Kidney epithelial cell (primary cell): ENCODE results near the gene MGAT3. TPM values are rescaled to one million over a fixed set of nuclear protein-coding genes. Genes with fewer than 3 reads are reported as not detected.
"Not testable (repeated sequence)": the region's sequence is repeated elsewhere in the genome, so short reads cannot be mapped to it uniquely, and the experiment has no call there.

ENCODE experiments used
- DNase-seq: peaks from one replicate; pipeline ENCODE4 v3.0.0-alpha.2; 2010; ENCODE audit warnings: low read depth
- H3K27me3 ChIP-seq: 2 replicates; pipeline ENCODE4 v1.6.0; 2011; ENCODE audit warnings: low read length; ENCODE audit not compliant: control insufficient read depth, insufficient read depth
- H3K36me3 ChIP-seq: 2 replicates; pipeline ENCODE4 v1.5.1; 2011; ENCODE audit warnings: low read length; ENCODE audit not compliant: control insufficient read depth, insufficient read depth
- H3K4me3 ChIP-seq: 2 replicates; pipeline ENCODE4 v1.5.1; 2011; ENCODE audit warnings: low read depth, mild to moderate bottlenecking, control low read depth, low read length
- CTCF ChIP-seq: IDR thresholded peaks from 2 replicates; pipeline ENCODE4 v1.5.1; 2011; ENCODE audit warnings: mild to moderate bottlenecking, moderate library complexity, low read length, control low read depth, inconsistent platforms; ENCODE audit not compliant: insufficient read depth, poor library complexity, severe bottlenecking
- total RNA-seq: library from RNA; depleted of rRNA; stranded (reverse); fragments of >200 nt; gene quantifications from 2 replicates; pipeline ENCODE4 v1.2.3, GENCODE V29; 2015

Gene MGAT3
- total RNA-seq, 1 donor from 2014 or later = 4.1 TPM

GRCh38 chr22:39517470-39517869 is 60.7 kb downstream of the MGAT3 start:
- Histone ChIP-seq H3K36me3 (peaks cover 5% of the 10 kb centered on the region), H3K27me3 (no peaks in the 10 kb centered on the region), H3K4me3 (no peak overlapping the region)
- no peak for TF ChIP-seq CTCF
- no peak for DNase-seq

DNA sequence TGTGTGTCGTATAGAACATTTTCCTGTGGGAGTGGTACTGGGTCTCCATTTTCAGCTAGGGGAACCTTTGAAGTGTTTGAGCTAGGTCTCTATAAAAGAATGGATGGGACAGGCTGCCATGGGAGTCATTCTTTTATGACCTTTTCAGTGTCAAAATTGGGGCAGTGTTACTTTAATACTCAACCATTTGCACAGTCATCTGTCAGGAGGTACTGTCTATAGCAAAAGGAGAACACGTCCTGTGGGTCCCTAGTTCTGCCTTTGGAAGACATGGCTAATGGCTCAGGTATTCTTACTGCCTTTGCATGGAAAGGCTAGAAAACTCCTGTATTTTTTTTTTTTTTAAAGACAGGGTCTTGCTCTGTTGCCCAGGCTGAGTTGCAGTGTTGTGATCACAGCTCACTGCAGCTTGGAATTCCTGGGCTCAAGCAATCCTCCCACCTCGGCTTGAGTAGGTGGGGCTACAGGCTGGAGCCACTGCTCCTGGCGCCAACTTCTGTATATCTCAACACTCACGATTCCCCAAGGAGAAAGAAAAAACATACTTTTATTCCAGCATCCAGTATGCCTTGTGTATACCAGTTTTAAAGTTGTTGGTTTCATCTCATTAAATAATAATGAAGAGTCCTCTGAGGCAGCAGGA is 61.5 kb downstream of the MGAT3 start:
- no peaks in the 10 kb centered on the region for H3K27me3 ChIP-seq
- no peak overlapping the region for H3K4me3 ChIP-seq
- DNase-seq = no peak
- peaks cover 9% of the 10 kb centered on the region for H3K36me3 ChIP-seq
- no peak for TF ChIP-seq CTCF

DNA sequence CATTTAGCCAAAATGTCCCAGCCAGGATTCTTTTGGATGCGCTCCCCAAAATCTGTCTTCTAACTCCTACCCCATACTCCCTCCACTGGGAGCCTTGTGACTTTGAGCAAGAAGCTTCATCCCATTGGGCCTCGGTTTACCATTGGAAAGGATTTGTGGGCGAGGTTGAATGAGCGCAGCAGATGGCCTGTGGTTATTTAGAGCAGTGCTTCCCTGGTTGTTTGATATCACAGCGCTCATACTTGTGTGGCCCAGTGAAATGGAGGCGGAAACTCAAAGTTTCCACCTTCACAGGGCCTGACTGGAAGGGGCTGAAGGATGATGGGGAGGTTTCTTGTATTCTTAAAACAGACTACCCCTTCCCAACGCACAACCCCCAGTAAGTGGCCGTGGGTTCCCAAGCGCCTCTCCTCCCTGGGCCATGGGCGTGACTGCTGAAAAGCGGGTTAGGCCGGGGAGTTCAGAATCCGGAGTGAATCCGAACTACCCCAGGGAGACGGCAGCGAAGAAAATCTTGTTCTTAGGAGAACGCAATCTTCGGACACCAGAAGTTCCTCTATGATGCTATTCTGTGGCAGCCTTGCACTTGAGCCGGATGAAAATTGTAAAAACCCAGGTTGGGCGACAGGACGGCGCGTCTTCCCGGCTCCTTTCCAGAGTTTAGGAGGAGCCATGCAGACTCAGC is 62.3 kb downstream of the MGAT3 start:
- no peak for DNase-seq
- no peak for TF ChIP-seq CTCF
- Histone ChIP-seq H3K36me3 (peaks cover 10% of the 10 kb centered on the region), H3K4me3 (peak overlapping the region; percentile 98), H3K27me3 (no peaks in the 10 kb centered on the region)

GRCh38 chr22:39519681-39520225 is 62.9 kb downstream of the MGAT3 start:
- peak; percentile 37 for TF ChIP-seq CTCF
- Histone ChIP-seq H3K36me3 (peaks cover 11% of the 10 kb centered on the region), H3K4me3 (peak overlapping the region; percentile 98), H3K27me3 (no peaks in the 10 kb centered on the region)
- peak; percentile 93 for DNase-seq

DNA sequence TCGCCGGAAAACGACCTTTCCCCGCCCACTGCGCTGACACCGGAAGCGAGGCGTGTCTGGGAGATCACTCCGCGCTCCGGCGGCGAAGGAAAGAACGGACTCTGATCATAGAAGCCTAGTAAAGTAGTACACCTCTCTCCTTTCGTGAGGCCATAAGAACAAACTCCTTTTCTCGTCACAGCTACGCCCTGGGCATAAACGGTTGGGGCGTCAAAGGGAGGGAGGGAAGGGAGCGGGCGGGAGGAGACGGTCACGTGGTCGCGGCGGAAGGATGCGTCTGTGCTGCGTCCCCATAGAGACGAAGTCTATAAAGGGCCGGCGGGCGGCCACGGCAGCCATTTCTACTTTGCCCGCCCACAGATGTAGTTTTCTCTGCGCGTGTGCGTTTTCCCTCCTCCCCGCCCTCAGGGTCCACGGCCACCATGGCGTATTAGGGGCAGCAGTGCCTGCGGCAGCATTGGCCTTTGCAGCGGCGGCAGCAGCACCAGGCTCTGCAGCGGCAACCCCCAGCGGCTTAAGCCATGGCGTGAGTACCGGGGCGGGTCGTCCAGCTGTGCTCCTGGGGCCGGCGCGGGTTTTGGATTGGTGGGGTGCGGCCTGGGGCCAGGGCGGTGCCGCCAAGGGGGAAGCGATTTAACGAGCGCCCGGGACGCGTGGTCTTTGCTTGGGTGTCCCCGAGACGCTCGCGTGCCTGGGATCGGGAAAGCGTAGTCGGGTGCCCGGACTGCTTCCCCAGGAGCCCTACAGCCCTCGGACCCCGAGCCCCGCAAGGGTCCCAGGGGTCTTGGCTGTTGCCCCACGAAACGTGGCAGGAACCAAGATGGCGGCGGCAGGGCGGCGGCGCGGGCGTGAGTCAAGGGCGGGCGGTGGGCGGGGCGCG is 63.7 kb downstream of the MGAT3 start, which contains the start of gene ATF4:
TSS of gene ATF4 (plus strand) at position 337 of the 880 bp plus-strand sequence. CDS start 884 bp downstream, outside the sequence.
- no peak for TF ChIP-seq CTCF
- DNase-seq = no peak
- H3K36me3 ChIP-seq = peaks cover 9% of the 10 kb centered on the region
- H3K27me3 ChIP-seq = no peaks in the 10 kb centered on the region
- peak within 1 kb of the TSS; percentile 98 for H3K4me3 ChIP-seq

DNA sequence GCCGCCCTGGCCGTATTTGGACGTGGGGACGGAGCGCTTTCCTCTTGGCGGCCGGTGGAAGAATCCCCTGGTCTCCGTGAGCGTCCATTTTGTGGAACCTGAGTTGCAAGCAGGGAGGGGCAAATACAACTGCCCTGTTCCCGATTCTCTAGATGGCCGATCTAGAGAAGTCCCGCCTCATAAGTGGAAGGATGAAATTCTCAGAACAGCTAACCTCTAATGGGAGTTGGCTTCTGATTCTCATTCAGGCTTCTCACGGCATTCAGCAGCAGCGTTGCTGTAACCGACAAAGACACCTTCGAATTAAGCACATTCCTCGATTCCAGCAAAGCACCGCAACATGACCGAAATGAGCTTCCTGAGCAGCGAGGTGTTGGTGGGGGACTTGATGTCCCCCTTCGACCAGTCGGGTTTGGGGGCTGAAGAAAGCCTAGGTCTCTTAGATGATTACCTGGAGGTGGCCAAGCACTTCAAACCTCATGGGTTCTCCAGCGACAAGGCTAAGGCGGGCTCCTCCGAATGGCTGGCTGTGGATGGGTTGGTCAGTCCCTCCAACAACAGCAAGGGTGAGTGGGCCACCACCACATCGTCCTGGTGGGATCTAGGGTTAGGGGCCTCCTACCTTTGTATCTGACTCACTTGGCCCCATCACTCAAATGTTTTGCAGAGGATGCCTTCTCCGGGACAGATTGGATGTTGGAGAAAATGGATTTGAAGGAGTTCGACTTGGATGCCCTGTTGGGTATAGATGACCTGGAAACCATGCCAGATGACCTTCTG is 64.5 kb downstream of the MGAT3 start:
- peak overlapping the region; percentile 98 for H3K4me3 ChIP-seq
- H3K36me3 ChIP-seq, DNase-seq, H3K27me3 ChIP-seq: not testable (repeated sequence)

DNA sequence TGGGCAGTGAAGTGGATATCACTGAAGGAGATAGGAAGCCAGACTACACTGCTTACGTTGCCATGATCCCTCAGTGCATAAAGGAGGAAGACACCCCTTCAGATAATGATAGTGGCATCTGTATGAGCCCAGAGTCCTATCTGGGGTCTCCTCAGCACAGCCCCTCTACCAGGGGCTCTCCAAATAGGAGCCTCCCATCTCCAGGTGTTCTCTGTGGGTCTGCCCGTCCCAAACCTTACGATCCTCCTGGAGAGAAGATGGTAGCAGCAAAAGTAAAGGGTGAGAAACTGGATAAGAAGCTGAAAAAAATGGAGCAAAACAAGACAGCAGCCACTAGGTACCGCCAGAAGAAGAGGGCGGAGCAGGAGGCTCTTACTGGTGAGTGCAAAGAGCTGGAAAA is 65.3 kb downstream of the MGAT3 start:
- not testable (repeated sequence) for H3K36me3 ChIP-seq
- peak overlapping the region; percentile 98 for H3K4me3 ChIP-seq

More for the DNA sequence above, 65.3 kb downstream of the MGAT3 start:
- not testable (repeated sequence) for H3K27me3 ChIP-seq, DNase-seq
